ENCODE measurements around the gene ETNK1. TPM values are rescaled to one million over a fixed set of nuclear protein-coding genes. Genes with fewer than 3 reads are reported as not detected.

ETNK1 gene
- total and polyA plus RNA-seq, 4 donors, result 14.3 to 129 (median 48.5) TPM

DNA sequence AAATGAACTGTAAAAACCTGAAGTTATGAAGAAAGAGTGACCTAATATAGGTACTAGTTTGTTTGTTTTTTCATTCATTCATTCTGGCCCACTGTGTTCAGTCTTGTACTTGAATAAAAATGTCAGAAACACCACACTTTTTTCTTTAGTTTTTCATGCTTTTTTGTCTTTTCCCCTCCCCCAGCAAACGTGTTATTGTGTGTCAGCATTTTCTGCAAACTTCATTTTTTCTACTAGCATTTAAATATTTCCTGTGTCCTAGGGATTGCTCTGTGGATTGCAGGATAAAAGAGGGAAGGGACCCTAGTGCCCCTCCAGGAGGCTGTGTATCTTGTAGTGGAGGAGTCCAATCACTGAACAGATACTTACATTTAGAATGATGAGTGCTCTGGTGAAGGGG is 42.2 kb downstream of the ETNK1 start:
- TF ChIP-seq, protein P1, sequence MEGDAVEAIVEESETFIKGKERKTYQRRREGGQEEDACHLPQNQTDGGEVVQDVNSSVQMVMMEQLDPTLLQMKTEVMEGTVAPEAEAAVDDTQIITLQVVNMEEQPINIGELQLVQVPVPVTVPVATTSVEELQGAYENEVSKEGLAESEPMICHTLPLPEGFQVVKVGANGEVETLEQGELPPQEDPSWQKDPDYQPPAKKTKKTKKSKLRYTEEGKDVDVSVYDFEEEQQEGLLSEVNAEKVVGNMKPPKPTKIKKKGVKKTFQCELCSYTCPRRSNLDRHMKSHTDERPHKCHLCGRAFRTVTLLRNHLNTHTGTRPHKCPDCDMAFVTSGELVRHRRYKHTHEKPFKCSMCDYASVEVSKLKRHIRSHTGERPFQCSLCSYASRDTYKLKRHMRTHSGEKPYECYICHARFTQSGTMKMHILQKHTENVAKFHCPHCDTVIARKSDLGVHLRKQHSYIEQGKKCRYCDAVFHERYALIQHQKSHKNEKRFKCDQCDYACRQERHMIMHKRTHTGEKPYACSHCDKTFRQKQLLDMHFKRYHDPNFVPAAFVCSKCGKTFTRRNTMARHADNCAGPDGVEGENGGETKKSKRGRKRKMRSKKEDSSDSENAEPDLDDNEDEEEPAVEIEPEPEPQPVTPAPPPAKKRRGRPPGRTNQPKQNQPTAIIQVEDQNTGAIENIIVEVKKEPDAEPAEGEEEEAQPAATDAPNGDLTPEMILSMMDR (IDR thresholded peaks at IDR 0.05; ENCODE audit: control extremely low read depth, extremely low read depth), result no peak
- Histone ChIP-seq H3K27ac (ENCODE audit: low read depth in 1 of 2, low read length in 1 of 2) (no peak overlapping the region), H3K27me3 (ENCODE audit: control insufficient read depth in 3 of 3, insufficient read depth in 3 of 3, low read length in 2 of 3) (no peaks in the 10 kb centered on the region), H3K4me3 (no peak overlapping the region), H3K4me1 (ENCODE audit: control insufficient read depth in 5 of 5, insufficient read depth in 5 of 5, low read length in 5 of 5) (no peaks in the 10 kb centered on the region), H3K36me3 (ENCODE audit: control insufficient read depth in 4 of 4, insufficient read depth in 4 of 4, low read length in 4 of 4) (peaks cover 0 to 10% (median 3%) of the 10 kb centered on the region in 4 donors), H3K9ac (ENCODE audit: insufficient read depth in 1 of 2, low read length in 2 of 2) (no peak overlapping the region), H3K9me3 (ENCODE audit: control insufficient read depth in 4 of 4, insufficient read depth in 3 of 4, low read length in 3 of 4) (no peaks in the 10 kb centered on the region)
- WGBS, 2 donors, result 32 to 58% methylated on average over 1 of the region's 1 CpG
- no peak for ATAC-seq (ENCODE audit: insufficient read depth, low FRiP score)
- no peak for DNase-seq

DNA sequence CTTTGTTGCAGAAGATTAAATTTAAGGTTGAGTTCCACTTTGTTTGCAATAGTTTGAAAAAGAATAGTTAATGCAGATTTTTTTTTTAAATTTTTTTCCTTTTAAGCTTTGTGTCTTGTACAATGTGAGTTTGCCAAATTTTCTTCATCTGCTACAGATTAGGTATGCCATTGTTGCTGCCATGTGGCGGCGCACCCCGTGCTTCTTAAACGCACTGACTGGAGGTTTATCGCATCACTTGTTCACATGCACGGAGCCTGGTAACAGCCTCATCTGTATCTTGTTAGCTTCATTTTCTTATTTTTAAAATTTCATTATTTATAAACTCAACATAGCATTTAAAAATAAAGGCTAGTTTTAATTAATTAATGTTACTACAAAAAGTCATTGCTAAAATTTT is 43.5 kb downstream of the ETNK1 start:
- WGBS, 2 donors, result 97 to 100% methylated on average over 6 of the region's 6 CpGs
- Histone ChIP-seq H3K4me3 (no peak overlapping the region), H3K9ac (ENCODE audit: insufficient read depth in 1 of 2, low read length in 2 of 2) (no peak overlapping the region), H3K9me3 (ENCODE audit: control insufficient read depth in 4 of 4, insufficient read depth in 3 of 4, low read length in 3 of 4) (no peaks in the 10 kb centered on the region), H3K4me1 (ENCODE audit: control insufficient read depth in 5 of 5, insufficient read depth in 5 of 5, low read length in 5 of 5) (no peaks in the 10 kb centered on the region), H3K27me3 (ENCODE audit: control insufficient read depth in 3 of 3, insufficient read depth in 3 of 3, low read length in 2 of 3) (no peaks in the 10 kb centered on the region), H3K36me3 (ENCODE audit: control insufficient read depth in 4 of 4, insufficient read depth in 4 of 4, low read length in 4 of 4) (peaks cover 0 to 13% (median 1%) of the 10 kb centered on the region in 4 donors), H3K27ac (ENCODE audit: low read depth in 1 of 2, low read length in 1 of 2) (no peak overlapping the region)
- ATAC-seq (ENCODE audit: insufficient read depth, low FRiP score), result no peak
- DNase-seq, result no peak
- TF ChIP-seq, protein P1 (IDR thresholded peaks at IDR 0.05; ENCODE audit: control extremely low read depth, extremely low read depth), result no peak

DNA sequence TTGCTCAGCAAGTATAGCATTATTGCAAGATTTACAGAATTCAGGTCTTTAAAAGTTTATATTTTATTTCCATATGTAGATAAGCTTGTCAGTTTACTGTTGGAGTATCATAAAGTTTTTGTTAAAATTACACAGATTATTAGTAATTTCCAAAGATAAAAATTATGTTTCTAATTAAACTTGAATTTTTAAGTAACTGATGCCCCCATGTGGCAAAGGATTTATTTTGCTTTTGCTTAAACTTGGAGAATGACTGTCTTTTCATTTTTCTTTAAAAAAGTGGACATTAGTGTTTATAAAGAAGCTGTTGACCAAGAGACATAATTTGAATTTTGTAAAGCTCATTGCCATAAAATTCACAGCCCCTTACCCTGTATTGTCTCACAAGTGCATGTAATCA is 45.8 kb downstream of the ETNK1 start:
- DNase-seq (peak in 2 of 3 donors; percentile 12 to 16), ATAC-seq (ENCODE audit: insufficient read depth, low FRiP score) (no peak)
- Histone ChIP-seq H3K27me3 (ENCODE audit: control insufficient read depth in 3 of 3, insufficient read depth in 3 of 3, low read length in 2 of 3) (no peaks in the 10 kb centered on the region), H3K27ac (ENCODE audit: low read depth in 1 of 2, low read length in 1 of 2) (no peak overlapping the region), H3K9ac (ENCODE audit: insufficient read depth in 1 of 2, low read length in 2 of 2) (no peak overlapping the region), H3K9me3 (ENCODE audit: control insufficient read depth in 4 of 4, insufficient read depth in 3 of 4, low read length in 3 of 4) (no peaks in the 10 kb centered on the region), H3K36me3 (ENCODE audit: control insufficient read depth in 4 of 4, insufficient read depth in 4 of 4, low read length in 4 of 4) (peaks cover 0 to 18% (median 7%) of the 10 kb centered on the region in 4 donors), H3K4me3 (no peak overlapping the region), H3K4me1 (ENCODE audit: control insufficient read depth in 5 of 5, insufficient read depth in 5 of 5, low read length in 5 of 5) (no peaks in the 10 kb centered on the region)
- TF ChIP-seq, protein P1 (IDR thresholded peaks at IDR 0.05; ENCODE audit: control extremely low read depth, extremely low read depth), result no peak

DNA sequence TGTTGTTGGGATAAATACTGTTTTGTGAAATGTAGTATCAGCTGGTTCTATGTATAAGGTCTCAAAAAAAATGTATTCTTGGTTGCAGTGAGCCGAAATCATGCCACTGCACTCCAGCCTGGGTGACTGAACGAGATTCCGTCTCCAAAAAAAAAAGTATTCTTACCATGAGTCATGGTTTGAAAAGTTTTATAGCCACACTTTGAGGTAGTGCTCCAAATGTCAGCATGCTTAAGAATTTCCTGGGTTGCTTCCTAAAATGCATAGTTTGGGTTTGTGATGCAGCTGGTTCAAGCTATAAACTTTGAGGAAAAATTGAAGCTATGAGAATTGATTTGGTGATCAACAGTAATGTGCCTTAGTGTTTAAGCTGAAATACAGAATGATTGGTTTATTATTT is 48.0 kb downstream of the ETNK1 start:
- ATAC-seq (ENCODE audit: insufficient read depth, low FRiP score), result no peak
- TF ChIP-seq, protein P1 (IDR thresholded peaks at IDR 0.05; ENCODE audit: control extremely low read depth, extremely low read depth), result no peak
- no peaks in the 10 kb centered on the region for H3K9me3 ChIP-seq (ENCODE audit: control insufficient read depth in 4 of 4, insufficient read depth in 3 of 4, low read length in 3 of 4)

More for the DNA sequence above, 48.0 kb downstream of the ETNK1 start:
- H3K9ac ChIP-seq (ENCODE audit: insufficient read depth in 1 of 2, low read length in 2 of 2), result no peak overlapping the region
- no peak overlapping the region for H3K4me3 ChIP-seq
- H3K36me3 ChIP-seq (ENCODE audit: control insufficient read depth in 4 of 4, insufficient read depth in 4 of 4, low read length in 4 of 4), result peaks cover 0 to 13% (median 6%) of the 10 kb centered on the region in 4 donors
- H3K27me3 ChIP-seq (ENCODE audit: control insufficient read depth in 3 of 3, insufficient read depth in 3 of 3, low read length in 2 of 3), result no peaks in the 10 kb centered on the region
- DNase-seq, result no peak
- no peaks in the 10 kb centered on the region for H3K4me1 ChIP-seq (ENCODE audit: control insufficient read depth in 5 of 5, insufficient read depth in 5 of 5, low read length in 5 of 5)
- H3K27ac ChIP-seq (ENCODE audit: low read depth in 1 of 2, low read length in 1 of 2), result no peak overlapping the region
- WGBS, 2 donors, result 82 to 91% methylated on average over 3 of the region's 3 CpGs
